Activated naive CD4-positive, alpha-beta T cell treated with anti-CD3 and anti-CD28 coated beads, Interleukin-2, amount 10 ng/mL, durations not matched to agents 7 days and 5 days (primary cell): ENCODE results near the gene CEP70.
"Not testable (repeated sequence)": the region's sequence is repeated elsewhere in the genome, so short reads cannot be mapped to it uniquely, and the experiment has no call there.

Experiments used
- CTCF ChIA-PET: fragments of 350-600 bp; sonication (Branson Sonifier 250); formaldehyde crosslinking; loops from one replicate; lab custom pipeline; 2021; ENCODE audit warnings: antibody characterized with exemption; lab: Charles Lee
- DNase-seq: peaks from one replicate; pipeline ENCODE4 v3.0.0-alpha.2; 2020
- H3K27ac Mint-ChIP-seq: one replicate; pipeline ENCODE4 v1.8.0; 2021; ENCODE audit warnings: mild to moderate bottlenecking, moderate library complexity, mixed read lengths
- H3K27me3 Mint-ChIP-seq: one replicate; pipeline ENCODE4 v1.8.0; 2021; ENCODE audit warnings: mild to moderate bottlenecking, mixed read lengths
- H3K36me3 Mint-ChIP-seq: one replicate; pipeline ENCODE4 v1.8.0; 2021; ENCODE audit warnings: mixed read lengths
- H3K4me1 Mint-ChIP-seq: one replicate; pipeline ENCODE4 v1.8.0; 2021; ENCODE audit warnings: mixed read lengths
- H3K4me3 Mint-ChIP-seq: one replicate; pipeline ENCODE4 v1.8.0; 2021; ENCODE audit warnings: mild to moderate bottlenecking, moderate library complexity, mixed read lengths
- H3K9me3 Mint-ChIP-seq: one replicate; pipeline ENCODE4 v1.8.0; 2021; ENCODE audit warnings: mixed read lengths

Gene CEP70

DNA sequence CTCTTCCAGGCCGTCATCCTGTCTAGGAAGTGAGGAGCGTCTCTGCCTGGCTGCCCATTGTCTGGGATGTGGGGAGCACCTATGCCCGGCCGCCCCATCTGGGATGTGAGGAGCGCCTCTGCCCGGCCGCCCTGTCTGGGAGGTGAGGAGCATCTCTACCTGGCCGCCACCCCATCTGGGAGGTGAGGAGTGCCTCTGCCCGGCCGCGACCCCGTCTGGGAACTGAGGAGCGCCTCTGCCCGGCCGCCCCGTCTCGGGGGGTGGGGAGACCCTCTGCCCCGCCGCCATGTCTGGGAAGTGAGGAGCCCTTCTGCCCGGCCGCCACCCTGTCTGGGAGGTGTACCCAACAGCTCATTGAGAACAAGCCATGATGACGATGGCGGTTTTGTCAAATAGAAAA lies 72.6 kb downstream of the CEP70 start:
- DNase-seq, H3K27me3 Mint-ChIP-seq, H3K4me1 Mint-ChIP-seq, CTCF ChIA-PET, H3K27ac Mint-ChIP-seq, H3K4me3 Mint-ChIP-seq: not testable (repeated sequence)
- Mint-ChIP-seq H3K36me3 (peaks cover 52% of the 10 kb centered on the region), H3K9me3 (peaks cover 18% of the 10 kb centered on the region)

DNA sequence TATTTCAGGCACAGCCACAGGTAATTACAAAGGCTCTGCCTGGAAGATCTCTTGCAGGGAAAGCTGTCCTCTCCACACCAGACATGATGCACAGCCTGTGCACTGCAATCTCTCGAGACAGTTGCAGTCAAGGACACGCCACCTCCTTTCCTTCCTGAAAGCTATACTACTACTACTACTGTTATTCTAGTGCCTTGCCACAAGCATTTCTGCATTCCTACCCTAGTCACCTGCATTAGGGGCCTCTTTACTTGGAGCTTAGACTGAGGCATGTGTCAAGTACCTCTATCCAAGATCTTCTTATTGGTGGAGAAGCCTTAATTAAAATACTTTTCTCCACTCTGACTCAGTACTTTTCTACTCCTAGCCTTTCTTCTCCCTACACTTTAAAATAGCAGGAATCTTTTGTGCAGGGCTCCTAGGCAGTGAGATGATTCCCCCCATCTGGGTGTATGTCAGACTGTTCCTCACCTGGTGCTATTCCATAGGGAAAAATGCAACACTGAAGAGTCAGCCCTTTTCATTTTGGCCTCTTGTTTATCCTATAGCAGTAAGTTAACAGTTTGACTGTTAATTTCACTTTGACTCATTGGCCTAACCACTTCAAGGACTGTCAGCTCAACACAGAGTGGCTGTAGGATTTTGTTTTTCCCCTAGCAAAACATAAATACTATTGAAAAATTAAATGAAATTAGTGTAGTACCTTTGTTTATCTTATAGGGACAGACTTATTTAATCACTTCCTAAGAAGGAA lies 80.8 kb downstream of the CEP70 start:
- CTCF ChIA-PET: interaction anchor here (0.6 to 2.1 kb wide), 5 partner anchors 34 to 402 kb away, joined by 3 to 8 read pairs (median 5); partner anchors contain the start of gene CEP70
- no peaks in the 10 kb centered on the region for H3K27me3 Mint-ChIP-seq
- H3K4me1 Mint-ChIP-seq: peaks cover 27% of the 10 kb centered on the region
- H3K27ac Mint-ChIP-seq: peak overlapping the region; percentile 28
- H3K9me3 Mint-ChIP-seq: peaks cover 5% of the 10 kb centered on the region
- H3K36me3 Mint-ChIP-seq: peaks cover 16% of the 10 kb centered on the region
- no peak overlapping the region for H3K4me3 Mint-ChIP-seq
- DNase-seq: no peak

DNA sequence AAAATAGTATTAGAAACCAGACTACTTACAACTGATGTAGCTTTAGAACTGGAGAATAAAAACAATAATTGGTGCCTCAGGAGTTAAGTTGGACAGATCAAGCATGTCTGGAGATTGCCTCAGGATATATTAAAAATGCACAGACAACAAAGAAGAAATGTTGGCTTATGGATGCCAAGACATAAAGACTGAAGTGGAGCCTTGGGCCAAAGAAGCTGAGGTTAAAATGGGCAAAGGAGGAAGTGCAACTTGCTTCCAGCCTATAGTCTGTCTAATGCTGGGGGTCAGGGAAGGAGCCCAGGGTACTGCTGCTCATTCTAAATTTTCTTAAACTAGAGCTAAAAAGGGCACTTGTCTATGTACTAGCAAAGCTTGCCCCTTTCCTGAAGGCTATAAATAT lies 82.1 kb downstream of the CEP70 start:
- no peak overlapping the region for H3K4me3 Mint-ChIP-seq
- H3K9me3 Mint-ChIP-seq: peaks cover 2% of the 10 kb centered on the region
- peaks cover 27% of the 10 kb centered on the region for H3K4me1 Mint-ChIP-seq

DNA sequence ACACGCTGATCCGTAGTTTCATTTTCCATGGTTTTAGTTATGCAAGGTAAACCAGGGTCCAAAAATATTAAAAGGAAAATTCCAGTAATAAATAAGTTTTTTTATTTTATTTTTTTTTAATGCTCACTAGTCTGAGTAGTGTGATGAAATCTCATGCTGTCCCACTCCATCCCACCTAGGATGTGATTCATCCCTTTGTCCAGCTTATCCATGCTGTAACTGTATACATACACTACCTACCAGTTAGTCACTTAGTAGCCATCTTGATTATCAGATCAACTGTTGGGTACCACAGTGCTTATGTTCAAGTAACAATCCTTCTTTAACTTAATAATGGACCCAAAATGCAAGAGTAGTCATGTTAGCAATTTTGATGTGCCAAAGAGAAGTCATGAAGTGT lies 84.5 kb downstream of the CEP70 start:
- Mint-ChIP-seq H3K4me3 (no peak overlapping the region), H3K36me3 (peaks cover 2% of the 10 kb centered on the region), H3K4me1 (peaks cover 27% of the 10 kb centered on the region), H3K27ac (no peak overlapping the region), H3K27me3 (no peaks in the 10 kb centered on the region), H3K9me3 (no peaks in the 10 kb centered on the region)
- no peak for DNase-seq
- CTCF ChIA-PET: no interaction called here

More for the DNA sequence above, 82.1 kb downstream of the CEP70 start:
- CTCF ChIA-PET: interaction anchor here (1.8 kb wide), 1 partner anchor 33 kb away, joined by 6 read pairs; no protein-coding TSS in a partner anchor
- Mint-ChIP-seq H3K27ac (no peak overlapping the region), H3K36me3 (peaks cover 11% of the 10 kb centered on the region), H3K27me3 (no peaks in the 10 kb centered on the region)
- DNase-seq: no peak

DNA sequence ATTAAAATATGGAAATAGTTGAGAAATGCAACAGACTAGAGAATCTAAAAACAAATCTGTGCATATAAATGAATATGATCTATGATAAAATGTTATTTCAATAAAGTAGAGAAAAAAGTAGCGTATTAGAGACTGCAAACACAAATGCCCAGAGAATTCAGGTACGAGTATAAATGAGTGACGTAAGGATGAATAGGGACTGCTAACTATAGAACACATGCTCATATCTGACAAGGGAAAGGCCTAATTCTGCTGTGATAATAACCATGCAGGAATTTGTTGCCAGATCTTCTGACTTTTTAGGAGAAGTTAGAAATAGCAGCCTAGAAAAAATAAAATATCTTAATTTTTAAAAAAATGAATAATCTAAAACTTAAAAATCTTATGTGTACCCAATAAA lies 86.5 kb downstream of the CEP70 start:
- H3K27ac Mint-ChIP-seq: no peak overlapping the region
- no peaks in the 10 kb centered on the region for H3K27me3 Mint-ChIP-seq
- no peak overlapping the region for H3K4me3 Mint-ChIP-seq
- CTCF ChIA-PET: no interaction called here
- H3K9me3 Mint-ChIP-seq: no peaks in the 10 kb centered on the region
- H3K4me1 Mint-ChIP-seq: peaks cover 9% of the 10 kb centered on the region
- peaks cover 2% of the 10 kb centered on the region for H3K36me3 Mint-ChIP-seq
- DNase-seq: no peak

DNA sequence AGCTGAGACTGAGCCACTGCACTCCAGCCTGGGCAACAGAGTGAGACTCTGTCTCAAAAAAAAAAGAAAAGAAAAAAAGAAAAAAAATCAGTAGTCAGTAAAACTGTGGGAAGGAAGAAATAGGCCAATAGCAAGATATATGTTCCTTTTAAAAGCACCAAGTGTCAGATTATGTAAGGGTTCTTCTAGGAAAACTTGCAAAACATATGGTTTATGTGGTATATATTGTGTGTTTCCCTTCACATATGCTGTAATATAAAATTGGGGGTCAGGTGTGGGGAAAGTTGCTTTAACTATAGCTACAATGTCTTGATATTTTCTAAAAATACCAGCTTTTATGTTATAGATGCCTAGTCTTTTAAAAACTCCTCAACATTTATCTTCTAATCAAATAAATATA lies 95.1 kb downstream of the CEP70 start:
- H3K4me3 Mint-ChIP-seq: no peak overlapping the region
- H3K4me1 Mint-ChIP-seq: no peaks in the 10 kb centered on the region
- H3K9me3 Mint-ChIP-seq: no peaks in the 10 kb centered on the region
- no peaks in the 10 kb centered on the region for H3K27me3 Mint-ChIP-seq
- no peak for DNase-seq
- CTCF ChIA-PET: no interaction called here
- no peak overlapping the region for H3K27ac Mint-ChIP-seq
- peaks cover 1% of the 10 kb centered on the region for H3K36me3 Mint-ChIP-seq

DNA sequence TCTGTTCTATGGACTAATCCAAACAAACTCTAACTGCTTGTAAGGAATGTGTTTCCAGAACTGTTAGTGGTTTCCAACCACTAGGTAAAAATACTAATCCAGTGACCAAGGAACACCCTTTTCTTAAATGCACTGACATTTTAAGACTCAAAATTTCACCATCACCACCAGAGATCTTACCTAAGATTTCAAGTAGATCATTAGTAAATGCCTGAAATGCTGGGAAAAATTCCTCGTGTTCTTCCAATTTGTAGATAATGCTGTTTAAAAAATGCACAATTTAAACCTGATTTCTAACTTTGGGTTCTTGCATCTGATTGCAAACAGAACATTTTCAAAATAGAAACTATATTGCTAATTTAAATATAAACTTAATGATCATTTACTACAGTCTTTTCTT lies 96.2 kb downstream of the CEP70 start:
- no peaks in the 10 kb centered on the region for H3K4me1 Mint-ChIP-seq
- CTCF ChIA-PET: no interaction called here
- H3K9me3 Mint-ChIP-seq: no peaks in the 10 kb centered on the region
- H3K36me3 Mint-ChIP-seq: peaks cover 5% of the 10 kb centered on the region
- no peak overlapping the region for H3K4me3 Mint-ChIP-seq
- no peak overlapping the region for H3K27ac Mint-ChIP-seq
- no peak for DNase-seq
- H3K27me3 Mint-ChIP-seq: no peaks in the 10 kb centered on the region

DNA sequence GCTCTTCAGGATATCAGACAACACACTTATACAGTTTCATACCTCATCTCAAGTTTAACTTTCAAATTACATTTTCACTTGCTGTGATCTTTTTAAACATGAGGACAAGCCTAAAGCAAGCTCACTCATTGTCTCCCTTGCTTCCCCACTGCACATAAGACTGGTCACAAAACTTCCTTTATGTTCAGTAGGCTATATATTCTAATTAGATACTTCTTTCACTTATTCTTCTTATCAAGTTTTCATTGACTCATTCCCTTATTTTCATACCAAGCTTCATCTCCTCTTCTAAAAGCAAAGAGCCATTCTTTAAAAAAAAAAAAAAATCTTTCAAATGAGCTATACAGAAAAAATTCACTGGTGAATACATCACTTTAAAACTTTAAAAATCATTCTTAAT lies 97.0 kb downstream of the CEP70 start:
- CTCF ChIA-PET: interaction anchor here (0.6 to 0.9 kb wide), 2 partner anchors 18 to 388 kb away, joined by 3 read pairs; no protein-coding TSS in a partner anchor

DNA sequence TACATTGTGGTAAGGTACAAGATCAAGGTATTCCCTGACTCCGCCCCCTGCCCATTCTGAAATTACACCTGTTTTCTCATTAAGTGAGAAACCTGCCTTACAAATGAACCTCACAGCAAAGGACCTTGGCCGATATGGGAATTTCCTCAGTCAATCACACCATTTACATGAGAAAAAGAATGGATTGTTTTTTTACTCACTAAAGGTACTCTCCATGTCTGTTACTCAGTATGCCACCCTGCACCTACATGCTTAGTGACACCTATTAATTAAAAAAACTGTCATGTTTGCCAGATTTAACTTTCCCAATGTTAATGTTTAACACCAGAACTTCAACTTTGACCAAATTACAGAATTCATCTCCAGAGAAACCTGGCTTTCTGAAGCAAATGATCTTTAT lies 97.6 kb downstream of the CEP70 start:
- no peak for DNase-seq
- Mint-ChIP-seq H3K4me3 (no peak overlapping the region), H3K27me3 (no peaks in the 10 kb centered on the region), H3K36me3 (peaks cover 5% of the 10 kb centered on the region), H3K9me3 (no peaks in the 10 kb centered on the region), H3K4me1 (no peaks in the 10 kb centered on the region), H3K27ac (no peak overlapping the region)
- CTCF ChIA-PET: no interaction called here

More for the DNA sequence above, 97.0 kb downstream of the CEP70 start:
- no peak overlapping the region for H3K27ac Mint-ChIP-seq
- DNase-seq: no peak
- peaks cover 5% of the 10 kb centered on the region for H3K36me3 Mint-ChIP-seq
- no peak overlapping the region for H3K4me3 Mint-ChIP-seq
- no peaks in the 10 kb centered on the region for H3K4me1 Mint-ChIP-seq
- no peaks in the 10 kb centered on the region for H3K27me3 Mint-ChIP-seq
- H3K9me3 Mint-ChIP-seq: no peaks in the 10 kb centered on the region

DNA sequence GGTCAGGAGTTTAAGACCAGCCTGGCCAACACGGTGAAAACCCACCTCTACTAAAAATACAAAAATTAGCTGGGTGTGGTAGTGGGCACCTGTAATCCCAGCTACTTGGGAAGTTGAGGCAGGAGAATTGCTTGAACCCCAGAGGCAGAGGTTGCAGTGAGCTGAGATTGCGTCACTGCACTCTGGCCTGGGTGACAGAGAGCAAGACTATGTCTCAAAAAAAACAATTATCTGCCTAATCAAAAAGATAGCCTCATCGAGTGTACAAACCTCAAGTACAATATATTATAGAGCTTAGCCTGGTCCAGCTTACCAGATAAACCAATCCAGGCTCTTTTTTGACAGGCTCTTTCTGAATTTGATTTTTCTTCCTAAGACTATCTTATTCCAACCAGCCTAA lies 98.4 kb downstream of the CEP70 start:
- H3K36me3 Mint-ChIP-seq, CTCF ChIA-PET, H3K9me3 Mint-ChIP-seq, DNase-seq, H3K27ac Mint-ChIP-seq, H3K27me3 Mint-ChIP-seq, H3K4me3 Mint-ChIP-seq, H3K4me1 Mint-ChIP-seq: not testable (repeated sequence)

DNA sequence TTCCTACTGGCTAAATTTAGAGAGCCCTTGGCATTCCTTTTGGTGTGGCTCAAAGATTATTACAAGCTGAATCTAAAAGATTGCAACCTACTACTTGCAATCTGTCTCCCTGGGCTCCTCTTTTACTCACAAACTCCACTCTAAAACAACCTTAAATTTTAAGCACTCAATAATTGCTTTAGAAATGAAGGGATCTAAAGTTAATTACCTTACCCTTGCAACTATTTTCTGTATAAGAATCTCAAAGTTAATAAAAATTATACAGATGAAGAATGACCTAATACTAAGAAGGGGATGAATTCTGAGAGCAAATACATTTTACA lies 99.5 kb downstream of the CEP70 start:
- CTCF ChIA-PET: no interaction called here
- no peaks in the 10 kb centered on the region for H3K4me1 Mint-ChIP-seq
- peaks cover 5% of the 10 kb centered on the region for H3K36me3 Mint-ChIP-seq
- H3K27me3 Mint-ChIP-seq: no peaks in the 10 kb centered on the region
- no peak overlapping the region for H3K27ac Mint-ChIP-seq
- peaks cover 2% of the 10 kb centered on the region for H3K9me3 Mint-ChIP-seq
- H3K4me3 Mint-ChIP-seq: no peak overlapping the region
- no peak for DNase-seq

DNA sequence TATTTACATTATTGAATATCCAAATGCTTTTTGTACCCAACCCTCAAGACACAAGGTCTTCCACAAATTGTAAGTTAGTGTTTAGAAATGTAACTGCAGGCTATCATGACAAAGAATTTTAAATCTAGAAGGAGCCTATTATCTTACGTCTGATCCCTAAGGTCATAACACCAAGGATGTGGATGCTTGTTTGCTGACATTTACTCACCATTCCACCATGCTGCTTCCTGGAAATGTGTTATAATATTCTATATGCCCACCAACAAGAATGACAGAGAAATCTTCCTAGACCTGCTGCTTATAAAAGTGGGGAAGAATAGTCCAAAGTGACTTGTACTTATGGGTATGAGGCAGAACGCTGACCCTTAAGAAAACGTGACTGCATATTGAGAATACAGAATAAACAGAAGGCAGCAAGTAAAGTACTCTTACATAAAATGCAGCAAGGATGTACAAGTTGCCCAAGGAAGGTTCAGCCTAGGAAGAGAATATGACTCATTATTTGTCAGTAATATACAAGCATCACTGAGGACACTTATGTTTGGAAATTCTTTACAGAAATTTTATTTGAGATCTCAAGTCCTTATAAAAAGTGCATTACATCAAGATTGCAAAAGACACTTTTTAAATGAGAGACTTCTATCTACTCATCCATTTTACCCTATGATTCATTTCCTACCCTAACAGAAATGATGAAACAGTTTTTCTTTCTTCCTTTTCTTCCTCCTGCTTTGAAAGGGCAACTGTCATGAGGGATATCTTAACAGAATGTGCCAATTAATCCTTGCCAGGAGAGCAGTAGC lies 100.1 kb downstream of the CEP70 start:
- CTCF ChIA-PET: no interaction called here
- H3K36me3 Mint-ChIP-seq: peaks cover 5% of the 10 kb centered on the region
- H3K9me3 Mint-ChIP-seq: peaks cover 5% of the 10 kb centered on the region
- no peak overlapping the region for H3K27ac Mint-ChIP-seq
- H3K4me1 Mint-ChIP-seq: no peaks in the 10 kb centered on the region
- no peak overlapping the region for H3K4me3 Mint-ChIP-seq
- H3K27me3 Mint-ChIP-seq: no peaks in the 10 kb centered on the region
- no peak for DNase-seq

DNA sequence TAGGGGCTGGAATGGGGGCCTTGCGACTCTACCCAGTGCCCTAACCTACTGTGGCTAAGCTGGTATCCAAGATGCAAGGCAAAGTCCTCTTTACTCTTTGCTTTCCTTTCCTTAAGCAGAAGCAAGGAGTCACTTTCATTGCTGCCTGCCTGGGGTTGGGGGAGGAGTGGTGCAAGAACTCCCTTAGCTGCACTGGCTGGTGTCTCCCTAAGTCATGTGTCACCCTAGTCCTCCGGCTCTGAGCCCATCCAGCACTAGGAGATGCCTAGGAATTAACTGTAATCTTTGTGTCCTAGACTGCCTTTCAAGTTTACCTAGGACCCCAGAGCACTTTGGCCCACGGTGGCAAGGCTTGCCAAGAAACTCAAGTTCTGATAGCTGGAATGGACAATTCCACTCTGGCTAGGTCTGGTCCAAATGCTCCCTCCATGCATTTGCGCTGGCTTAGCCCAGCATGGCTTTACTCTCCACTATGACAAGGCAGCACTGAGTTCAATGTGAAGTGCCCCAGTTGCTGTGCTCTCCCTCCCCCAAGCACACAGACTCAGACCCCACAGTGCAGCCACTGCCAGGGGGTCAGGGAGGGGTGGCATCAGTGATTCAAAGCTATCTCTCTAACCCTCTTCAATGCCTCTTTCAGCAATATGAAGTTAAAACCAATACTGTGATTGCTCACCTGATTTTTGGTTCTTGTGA lies 100.9 kb downstream of the CEP70 start:
- Mint-ChIP-seq H3K4me1 (no peaks in the 10 kb centered on the region), H3K4me3 (no peak overlapping the region), H3K36me3 (peaks cover 7% of the 10 kb centered on the region), H3K27ac (no peak overlapping the region), H3K27me3 (no peaks in the 10 kb centered on the region), H3K9me3 (peaks cover 9% of the 10 kb centered on the region)
- CTCF ChIA-PET: interaction anchor here (0.6 kb wide), 1 partner anchor 14 kb away, joined by 3 read pairs; no protein-coding TSS in a partner anchor
- no peak for DNase-seq

DNA sequence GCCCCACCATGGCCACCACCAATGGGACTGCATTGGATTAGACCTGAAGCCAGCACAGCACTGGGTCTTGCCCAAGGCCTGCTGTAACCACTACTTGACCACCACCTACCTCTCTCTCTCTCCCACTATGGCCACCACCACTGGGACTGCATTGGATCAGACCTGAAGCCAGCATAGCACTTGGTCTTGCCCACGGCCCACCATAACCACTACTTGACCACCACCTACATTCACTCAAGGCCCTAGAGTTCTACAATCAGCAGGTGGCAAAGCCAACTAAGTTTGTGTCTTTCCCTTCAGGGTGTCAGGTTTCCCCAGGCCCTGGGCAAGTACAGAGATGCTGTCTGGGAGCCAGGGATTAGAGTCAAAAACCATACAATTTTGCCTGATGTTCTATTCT lies 102.1 kb downstream of the CEP70 start:
- H3K27ac Mint-ChIP-seq: no peak overlapping the region
- H3K36me3 Mint-ChIP-seq: peaks cover 12% of the 10 kb centered on the region
- no peaks in the 10 kb centered on the region for H3K4me1 Mint-ChIP-seq
- H3K9me3 Mint-ChIP-seq: peaks cover 21% of the 10 kb centered on the region
- no peak for DNase-seq
- CTCF ChIA-PET: no interaction called here
- H3K4me3 Mint-ChIP-seq: no peak overlapping the region
- H3K27me3 Mint-ChIP-seq: no peaks in the 10 kb centered on the region
